Trophoblast cell (in vitro differentiated cells and primary cell): Measurements from ENCODE around the gene RNF145.
"Not testable (repeated sequence)": the region's sequence is repeated elsewhere in the genome, so short reads cannot be mapped to it uniquely, and the experiment has no call there.

Experiments
- DNase-seq, 2 donors: peaks; one replicate each; pipeline ENCODE4 v3.0.0-alpha.2; 2016
- H2AFZ ChIP-seq: 2 replicates; pipeline ENCODE4 v1.6.1; 2013; ENCODE audit warnings: low read length, moderate library complexity, mild to moderate bottlenecking; ENCODE audit not compliant: insufficient read depth, poor library complexity
- H2AK5ac ChIP-seq: 2 replicates; pipeline ENCODE4 v1.6.1; 2013; ENCODE audit warnings: mild to moderate bottlenecking, low read length
- H2BK120ac ChIP-seq: 2 replicates; pipeline ENCODE4 v1.6.1; 2013; ENCODE audit warnings: low read length, mild to moderate bottlenecking, moderate library complexity; ENCODE audit not compliant: insufficient read depth, poor library complexity
- H2BK12ac ChIP-seq: 2 replicates; pipeline ENCODE4 v1.6.1; 2013; ENCODE audit warnings: mild to moderate bottlenecking, low read length, moderate library complexity
- H2BK5ac ChIP-seq: 2 replicates; pipeline ENCODE4 v1.6.1; 2013; ENCODE audit warnings: low read length, low read depth, moderate library complexity, mild to moderate bottlenecking; ENCODE audit not compliant: poor library complexity
- H3K14ac ChIP-seq: 2 replicates; pipeline ENCODE4 v1.6.1; 2013; ENCODE audit warnings: mild to moderate bottlenecking, low read length
- H3K18ac ChIP-seq: 2 replicates; pipeline ENCODE4 v1.6.1; 2013; ENCODE audit warnings: mild to moderate bottlenecking, low read length
- H3K23ac ChIP-seq: 2 replicates; pipeline ENCODE4 v1.6.1; 2013; ENCODE audit warnings: low read length
- H3K27ac ChIP-seq: 2 replicates; pipeline ENCODE4 v1.5.1; 2013; ENCODE audit warnings: low read depth, mild to moderate bottlenecking, inconsistent platforms, low read length, moderate library complexity
- H3K27me3 ChIP-seq: 2 replicates; pipeline ENCODE4 v1.6.1; 2013; ENCODE audit warnings: inconsistent platforms, mild to moderate bottlenecking, low read length, moderate library complexity; ENCODE audit not compliant: insufficient read depth
- H3K36me3 ChIP-seq, 2 experiments: 1 replicate in 1 of 2; 2 replicates in 1 of 2; pipeline ENCODE4 v1.6.1; 2013; ENCODE audit warnings: low read length in 2 of 2, mild to moderate bottlenecking in 2 of 2, moderate library complexity in 1 of 2; ENCODE audit not compliant: insufficient read depth in 2 of 2, control insufficient read depth in 1 of 2
- H3K4ac ChIP-seq: 2 replicates; pipeline ENCODE4 v1.6.1; 2013; ENCODE audit warnings: low read depth, mild to moderate bottlenecking, low read length, moderate library complexity
- H3K4me1 ChIP-seq, 2 experiments: 1 replicate in 1 of 2; 2 replicates in 1 of 2; pipeline ENCODE4 v1.6.1; 2013; ENCODE audit warnings: low read length in 2 of 2, mild to moderate bottlenecking in 2 of 2, moderate library complexity in 1 of 2; ENCODE audit not compliant: insufficient read depth in 2 of 2, control insufficient read depth in 1 of 2
- H3K4me2 ChIP-seq: 2 replicates; pipeline ENCODE4 v1.6.1; 2013; ENCODE audit warnings: inconsistent platforms, mild to moderate bottlenecking, low read length, moderate library complexity
- H3K4me3 ChIP-seq: 2 replicates; pipeline ENCODE4 v1.5.1; 2013; ENCODE audit warnings: mild to moderate bottlenecking, low read depth, low read length, inconsistent platforms
- H3K79me1 ChIP-seq: one replicate; pipeline ENCODE4 v1.6.1; 2013; ENCODE audit warnings: low read length
- H3K79me2 ChIP-seq: 2 replicates; pipeline ENCODE4 v1.6.1; 2013; ENCODE audit warnings: low read length, mild to moderate bottlenecking; ENCODE audit not compliant: control insufficient read depth, insufficient read depth, poor library complexity
- H3K9ac ChIP-seq: 2 replicates; pipeline ENCODE4 v1.6.1; 2013; ENCODE audit warnings: mild to moderate bottlenecking, low read length
- H3K9me3 ChIP-seq: 2 replicates; pipeline ENCODE4 v1.6.1; 2013; ENCODE audit warnings: low read depth, mild to moderate bottlenecking, control low read depth, inconsistent platforms, low read length; ENCODE audit not compliant: insufficient read depth
- H4K12ac ChIP-seq: 2 replicates; pipeline ENCODE4 v1.6.1; 2013; ENCODE audit warnings: low read depth, mild to moderate bottlenecking, low read length, moderate library complexity
- H4K8ac ChIP-seq: 2 replicates; pipeline ENCODE4 v1.6.1; 2013; ENCODE audit warnings: low read depth, mild to moderate bottlenecking, low read length, moderate library complexity
- H4K91ac ChIP-seq: one replicate; pipeline ENCODE4 v1.6.1; 2013; ENCODE audit warnings: low read depth, mild to moderate bottlenecking, low read length, moderate library complexity
- WGBS: extraction: QIAGEN DNeasy Blood & Tissue Kit; methylation state at CpG from one replicate; pipeline ENCODE4 v1.1.7; 2013; ENCODE audit warnings: missing lambda C conversion rate; ENCODE audit not compliant: insufficient read length, insufficient coverage; ENCODE audit errors: extremely low coverage; 5-methylcytosine and 5-hydroxymethylcytosine counted together

RNF145 gene

DNA sequence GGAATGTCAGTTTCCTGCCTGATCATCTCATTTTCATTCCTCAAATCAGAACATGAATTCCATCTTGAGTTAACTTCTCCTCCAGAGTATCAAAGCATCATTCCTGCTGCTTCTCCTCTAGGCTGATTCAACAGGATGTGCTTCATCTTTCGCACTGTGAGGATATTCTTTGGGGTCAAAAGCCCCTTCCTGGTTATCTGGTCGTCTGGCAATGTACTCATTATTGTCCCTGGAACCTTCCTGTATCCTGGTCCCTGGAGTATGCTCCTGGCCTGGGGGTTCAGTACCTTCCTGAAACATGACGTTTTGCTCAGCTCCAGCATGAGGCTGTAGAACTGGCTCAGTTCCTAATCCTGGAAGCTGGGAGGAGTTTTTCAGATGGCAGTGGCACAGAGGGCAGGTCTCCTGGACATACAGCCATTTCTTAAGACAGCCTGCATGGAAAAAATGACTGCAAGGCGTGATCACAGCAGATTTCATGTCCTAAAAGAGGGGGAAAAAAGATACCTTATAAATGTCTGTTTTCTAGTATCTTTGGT lies 50.7 kb downstream of the RNF145 start:
- H3K27me3 ChIP-seq, H3K4me2 ChIP-seq, H3K79me1 ChIP-seq, H2BK5ac ChIP-seq, H3K79me2 ChIP-seq, H3K23ac ChIP-seq, H3K9me3 ChIP-seq, H3K9ac ChIP-seq, H4K8ac ChIP-seq, H2AFZ ChIP-seq, H3K4me3 ChIP-seq, H2BK12ac ChIP-seq, H2AK5ac ChIP-seq, H2BK120ac ChIP-seq, H3K18ac ChIP-seq, H3K14ac ChIP-seq, H4K12ac ChIP-seq, H4K91ac ChIP-seq, H3K4ac ChIP-seq, H3K27ac ChIP-seq, H3K4me1 ChIP-seq: not testable (repeated sequence)
- no CpG with 5 or more reads among the region's 4 CpGs for WGBS
- H3K36me3 ChIP-seq = peaks cover 8 to 15% of the 10 kb centered on the region in 2 experiments
- peak in 1 of 2 donors; percentile 25 for DNase-seq

DNA sequence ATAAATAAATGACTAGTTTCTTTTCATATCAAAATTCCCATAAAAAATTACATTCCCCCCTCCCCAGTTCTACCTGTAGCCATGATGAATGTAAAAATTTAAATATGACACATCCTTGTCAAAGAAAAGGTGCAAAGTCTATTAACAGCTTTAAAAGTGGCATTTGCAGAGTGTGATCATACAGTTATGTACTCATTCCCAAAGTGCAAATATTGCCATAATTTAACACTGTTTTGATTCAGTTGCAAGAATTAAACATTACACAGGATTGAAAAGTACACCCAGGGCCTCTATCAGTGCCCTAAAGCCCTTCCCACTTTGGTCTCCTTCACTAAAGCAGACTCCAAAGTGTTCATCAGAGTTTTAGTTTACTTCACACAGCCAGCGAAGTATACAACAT lies 51.8 kb downstream of the RNF145 start:
- no peak overlapping the region for H2BK12ac ChIP-seq
- no peak overlapping the region for H3K18ac ChIP-seq
- no peak overlapping the region for H3K23ac ChIP-seq

DNA sequence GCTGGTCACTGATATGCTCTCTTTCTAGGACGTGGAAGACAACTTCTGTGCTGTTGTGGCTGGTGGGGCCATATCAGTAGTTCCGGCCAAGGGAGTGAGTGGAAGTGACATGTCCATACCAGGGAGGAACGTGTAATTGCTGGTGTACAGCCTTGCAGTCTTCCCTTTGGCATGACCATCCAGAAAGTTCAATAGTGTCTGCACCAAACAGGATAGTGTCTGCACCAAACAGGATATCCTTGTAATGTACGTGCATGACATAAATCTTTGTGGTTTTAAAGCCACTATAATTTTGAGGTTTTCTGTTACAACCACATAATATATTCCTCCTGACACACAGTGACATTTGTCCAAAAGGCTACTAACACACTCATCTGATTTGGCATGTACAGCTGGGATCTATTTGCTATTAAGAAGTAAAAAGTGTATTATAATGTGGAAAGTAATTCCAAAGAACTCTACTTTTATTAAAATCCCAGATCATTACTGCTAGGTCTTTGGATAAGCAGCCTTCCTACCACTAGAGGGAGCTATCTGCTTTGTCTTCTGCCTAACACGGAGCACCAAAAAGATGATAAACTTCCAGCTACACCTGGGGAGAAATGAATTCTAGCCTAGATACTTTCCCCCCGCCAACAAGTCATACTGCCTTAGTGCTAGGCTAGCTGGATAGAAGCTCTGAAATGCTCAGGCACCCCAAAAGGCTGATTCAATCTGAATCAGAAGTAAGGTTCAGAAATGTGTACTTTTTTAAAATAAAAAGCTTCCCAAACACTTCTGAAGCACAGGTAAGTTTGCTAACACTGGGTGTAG lies 52.7 kb downstream of the RNF145 start:
- Histone ChIP-seq H3K27me3 (no peaks in the 10 kb centered on the region), H3K36me3 (peaks cover 8 to 17% of the 10 kb centered on the region in 2 experiments), H2AK5ac (no peak overlapping the region), H4K12ac (no peak overlapping the region), H3K79me1 (no peaks in the 10 kb centered on the region), H3K4me1 (no peaks in the 10 kb centered on the region), H3K18ac (no peak overlapping the region), H4K8ac (no peak overlapping the region), H3K27ac (no peak overlapping the region), H3K23ac (no peak overlapping the region), H3K4me2 (no peak overlapping the region), H2BK12ac (no peak overlapping the region), H3K79me2 (no peaks in the 10 kb centered on the region), H2BK120ac (no peak overlapping the region), H2BK5ac (no peak overlapping the region), H3K9me3 (no peaks in the 10 kb centered on the region), H3K4me3 (no peak overlapping the region), H3K4ac (no peak overlapping the region), H4K91ac (no peak overlapping the region), H3K9ac (no peak overlapping the region), H3K14ac (no peak overlapping the region), H2AFZ (no peak overlapping the region)
- peak; percentile 41 to 91 for DNase-seq
- WGBS = no CpG with 5 or more reads among the region's 6 CpGs

More for the DNA sequence above, 51.8 kb downstream of the RNF145 start:
- Histone ChIP-seq H3K9ac (no peak overlapping the region), H4K91ac (no peak overlapping the region), H3K79me2 (no peaks in the 10 kb centered on the region), H2BK5ac (no peak overlapping the region), H3K4me3 (no peak overlapping the region), H4K8ac (no peak overlapping the region), H3K4me2 (no peak overlapping the region), H3K14ac (no peak overlapping the region), H2AFZ (no peak overlapping the region), H4K12ac (no peak overlapping the region), H3K27ac (no peak overlapping the region), H2BK120ac (no peak overlapping the region), H2AK5ac (no peak overlapping the region), H3K36me3 (peaks cover 9 to 17% of the 10 kb centered on the region in 2 experiments), H3K27me3 (no peaks in the 10 kb centered on the region), H3K9me3 (no peaks in the 10 kb centered on the region), H3K4ac (no peak overlapping the region), H3K79me1 (no peaks in the 10 kb centered on the region), H3K4me1 (no peaks in the 10 kb centered on the region)
- DNase-seq = no peak
- WGBS = no CpG with 5 or more reads among the region's 1 CpG

DNA sequence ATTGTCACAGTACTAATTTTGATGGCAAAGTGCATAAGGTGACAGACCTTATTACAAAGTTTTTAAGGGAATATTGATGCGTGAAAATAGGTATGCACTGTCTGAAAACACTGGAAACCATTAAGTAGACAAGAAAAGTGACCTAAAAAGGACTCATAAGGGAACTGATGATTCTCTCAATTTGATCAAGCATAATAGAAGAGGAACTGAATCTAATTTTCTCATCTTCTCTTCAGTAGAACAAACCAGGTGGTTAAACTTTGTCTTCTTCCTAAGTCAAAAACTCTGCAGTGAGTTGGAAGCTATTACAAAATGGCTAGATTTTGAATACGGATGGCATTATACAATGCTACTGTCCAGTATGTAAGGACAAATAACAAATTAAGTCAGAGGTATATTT lies 53.4 kb downstream of the RNF145 start:
- Histone ChIP-seq H3K4me2 (no peak overlapping the region), H2BK12ac (no peak overlapping the region), H2AK5ac (no peak overlapping the region), H4K8ac (no peak overlapping the region), H2BK120ac (no peak overlapping the region), H3K36me3 (peaks cover 5 to 14% of the 10 kb centered on the region in 2 experiments), H3K23ac (no peak overlapping the region), H3K79me1 (no peaks in the 10 kb centered on the region), H3K79me2 (no peaks in the 10 kb centered on the region), H2AFZ (no peak overlapping the region), H3K9me3 (no peaks in the 10 kb centered on the region), H3K18ac (no peak overlapping the region), H3K4ac (no peak overlapping the region), H4K91ac (no peak overlapping the region), H3K27ac (no peak overlapping the region), H3K9ac (no peak overlapping the region), H3K4me1 (no peaks in the 10 kb centered on the region), H3K14ac (no peak overlapping the region), H4K12ac (no peak overlapping the region), H3K27me3 (no peaks in the 10 kb centered on the region), H2BK5ac (no peak overlapping the region), H3K4me3 (no peak overlapping the region)
- no peak for DNase-seq
- no CpG with 5 or more reads among the region's 2 CpGs for WGBS
